GM12878 (cell line): Measurements from ENCODE around the gene PRDM16.

Experiments
- BHLHE40 ChIP-seq, 2 experiments: fragments of 450-650 bp in 1 of 2; IDR thresholded peaks; 2 replicates each; pipeline ENCODE4 v1.6.1; 2011 to 2017; ENCODE audit warnings: low read depth in 2 of 2, borderline replicate concordance in 1 of 2, improper control_type of control experiment in 1 of 2, low read length in 1 of 2, mild to moderate bottlenecking in 1 of 2
- JUND ChIP-seq: IDR thresholded peaks from 2 replicates; pipeline ENCODE4 v1.6.1; 2012; ENCODE audit warnings: low read depth, mild to moderate bottlenecking, low read length, improper control_type of control experiment, moderate library complexity
- NFXL1 ChIP-seq: fragments of 450-650 bp; IDR thresholded peaks from 2 replicates; pipeline ENCODE4 v1.6.1; 2017; ENCODE audit warnings: antibody characterized with exemption, mild to moderate bottlenecking, borderline replicate concordance
- ZSCAN29 ChIP-seq: fragments of 450-650 bp; IDR thresholded peaks from 2 replicates; pipeline ENCODE4 v1.6.1; 2017; ENCODE audit warnings: mild to moderate bottlenecking, moderate library complexity
- TF ChIP-seq, protein P1 (sequence below): IDR thresholded peaks from 2 replicates; pipeline ENCODE4 v1.6.1; 2012; ENCODE audit warnings: low read depth, low read length, improper control_type of control experiment

DNA sequence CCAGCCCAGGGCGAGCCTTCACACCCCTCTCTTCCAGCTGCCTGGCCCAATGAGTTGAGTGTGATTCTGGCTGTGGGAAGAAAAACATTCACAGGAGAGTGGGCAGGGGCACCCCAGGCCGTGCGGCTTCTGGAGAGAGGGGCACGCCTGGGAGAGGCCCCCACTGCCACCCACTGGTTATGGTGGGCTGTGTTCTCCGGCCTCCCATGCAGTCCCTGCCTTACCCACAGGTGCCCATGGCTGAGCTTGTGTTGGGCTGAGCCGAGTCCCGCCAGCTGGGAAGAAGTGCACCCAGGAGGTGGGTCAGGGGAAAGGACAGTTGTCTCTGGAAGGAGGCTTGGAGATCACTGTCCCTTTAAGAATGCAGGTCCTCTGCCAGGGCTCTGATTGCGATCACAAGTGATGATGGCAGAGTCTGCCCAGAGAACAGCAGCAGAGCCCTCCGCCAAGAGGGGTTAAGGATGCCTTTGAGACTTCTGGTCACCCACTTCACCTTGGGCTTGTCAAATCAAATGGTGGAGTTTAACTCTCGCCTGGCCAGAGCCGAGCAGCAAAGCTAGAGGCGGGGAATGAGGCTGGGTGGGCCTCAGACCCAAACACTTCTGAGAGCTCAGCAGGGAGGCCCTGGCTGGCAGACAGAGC, 260.8 kb downstream of the PRDM16 start:
- TF ChIP-seq JUND (no peak), NFXL1 (no peak), ZSCAN29 (no peak), BHLHE40 (IDR thresholded peaks at IDR 0.05; ENCODE audit: borderline replicate concordance in 1 of 2, low read depth in 2 of 2, low read length in 1 of 2) (no peak)
- TF ChIP-seq, protein P1, sequence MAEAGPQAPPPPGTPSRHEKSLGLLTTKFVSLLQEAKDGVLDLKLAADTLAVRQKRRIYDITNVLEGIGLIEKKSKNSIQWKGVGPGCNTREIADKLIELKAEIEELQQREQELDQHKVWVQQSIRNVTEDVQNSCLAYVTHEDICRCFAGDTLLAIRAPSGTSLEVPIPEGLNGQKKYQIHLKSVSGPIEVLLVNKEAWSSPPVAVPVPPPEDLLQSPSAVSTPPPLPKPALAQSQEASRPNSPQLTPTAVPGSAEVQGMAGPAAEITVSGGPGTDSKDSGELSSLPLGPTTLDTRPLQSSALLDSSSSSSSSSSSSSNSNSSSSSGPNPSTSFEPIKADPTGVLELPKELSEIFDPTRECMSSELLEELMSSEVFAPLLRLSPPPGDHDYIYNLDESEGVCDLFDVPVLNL: no peak
